Uterus (tissue), 4 donors: Measurements from ENCODE around the gene MCOLN2. TPM values are rescaled to one million over a fixed set of nuclear protein-coding genes. Genes with fewer than 3 reads are reported as not detected.

Experiments
- DNase-seq, 2 donors: peaks; one replicate each; pipeline ENCODE4 v3.0.0-alpha.2; 2019 to 2020
- H3K27ac ChIP-seq, 2 donors: fragments of 200-600 bp; sonication (generic); 1 replicate in 1 of 2; 2 replicates in 1 of 2; pipeline ENCODE4 v1.5.1; 2016 to 2018
- H3K27me3 ChIP-seq, 2 donors: fragments of 200-600 bp; sonication (generic); one replicate each; pipeline ENCODE4 v1.5.1; 2018 to 2019; ENCODE audit warnings: control low read depth in 1 of 2
- H3K36me3 ChIP-seq, 2 donors: fragments of 200-600 bp; sonication (generic); one replicate each; pipeline ENCODE4 v1.5.1; 2019; ENCODE audit warnings: control low read depth in 1 of 2
- H3K4me1 ChIP-seq, 2 donors: fragments of 200-600 bp; sonication (generic); one replicate each; pipeline ENCODE4 v1.5.1; 2018 to 2019; ENCODE audit warnings: control low read depth in 1 of 2
- H3K4me3 ChIP-seq, 2 donors: fragments of 200-600 bp; sonication (generic); 1 replicate in 1 of 2; 2 replicates in 1 of 2; pipeline ENCODE4 v1.5.1; 2018 to 2019; ENCODE audit warnings: mild to moderate bottlenecking in 1 of 2
- H3K9me3 ChIP-seq, 2 donors: fragments of 200-600 bp; sonication (generic); one replicate each; pipeline ENCODE4 v1.5.1; 2019; ENCODE audit warnings: control low read depth in 1 of 2
- CTCF ChIP-seq, 4 experiments: fragments of 200-600 bp in 2 of 4; fragments of 450-650 bp in 2 of 4; sonication (generic) in 2 of 4; IDR thresholded peaks; one replicate each; pipeline ENCODE4 v1.5.1; 2016 to 2019; ENCODE audit warnings: antibody characterized with exemption in 4 of 4, mild to moderate bottlenecking in 2 of 4, moderate library complexity in 1 of 4
- POLR2A ChIP-seq, 2 donors: fragments of 450-650 bp; IDR thresholded peaks; one replicate each; pipeline ENCODE4 v1.6.1; 2016; ENCODE audit warnings: antibody characterized with exemption in 2 of 2, mild to moderate bottlenecking in 1 of 2, moderate library complexity in 1 of 2
- intact Hi-C: fragments of 100-400 bp; cut with DNase I; formaldehyde crosslinking; loops from one replicate; pipeline ENCODE4 v1.15.1; 2023; ENCODE audit warnings: low total_unique reads
- total RNA-seq, 4 donors: library from RNA; depleted of rRNA in 3 of 4; stranded (reverse); fragments of >200 nt in 3 of 4; gene quantifications; one replicate each; pipeline versions ENCODE4 v1.1.0 to v1.2.4, GENCODE V29; 2014 to 2023
- donor health status: DM: yes; HTN: yes; CAD: no.

The MCOLN2 gene
- total RNA-seq, 4 donors from 2014 or later = 0.73 to 10.3 TPM; not detected in 2

- DNase-seq = peak in 1 of 2 donors; percentile 24
- Histone ChIP-seq H3K4me3 (no peak overlapping the region), H3K27me3 (peaks cover 0 to 11% of the 10 kb centered on the region in 2 donors), H3K36me3 (no peaks in the 10 kb centered on the region), H3K9me3 (no peaks in the 10 kb centered on the region), H3K27ac (no peak overlapping the region), H3K4me1 (no peaks in the 10 kb centered on the region)
- intact Hi-C loops = no loop called here
- TF ChIP-seq POLR2A (IDR thresholded peaks at IDR 0.05) = no peak
- peak; percentile 82 to 89 (median 86) for TF ChIP-seq CTCF (IDR thresholded peaks at IDR 0.05)
Observed at GRCh38 chr1:84936116-84936810, 60.6 kb downstream of the MCOLN2 start.

GRCh38 chr1:84933011-84933611 is 63.8 kb downstream of the MCOLN2 start:
- Histone ChIP-seq H3K4me3 (no peak overlapping the region), H3K27ac (no peak overlapping the region), H3K36me3 (no peaks in the 10 kb centered on the region), H3K27me3 (peaks cover 0 to 11% of the 10 kb centered on the region in 2 donors), H3K9me3 (no peaks in the 10 kb centered on the region), H3K4me1 (no peaks in the 10 kb centered on the region)
- no peak for DNase-seq
- TF ChIP-seq CTCF (IDR thresholded peaks at IDR 0.05) (no peak), POLR2A (IDR thresholded peaks at IDR 0.05) (no peak)
- intact Hi-C loops = no loop called here

GRCh38 chr1:84930831-84931230 is 66.1 kb downstream of the MCOLN2 start:
- H3K4me3 ChIP-seq = no peak overlapping the region
- H3K27ac ChIP-seq = no peak overlapping the region
- DNase-seq = no peak
- no peak for TF ChIP-seq CTCF (IDR thresholded peaks at IDR 0.05)
- peaks cover 0 to 10% of the 10 kb centered on the region in 2 donors for H3K27me3 ChIP-seq
- H3K9me3 ChIP-seq = no peaks in the 10 kb centered on the region
- H3K36me3 ChIP-seq = no peaks in the 10 kb centered on the region
- intact Hi-C loops = no loop called here
- H3K4me1 ChIP-seq = no peaks in the 10 kb centered on the region

- no peak for DNase-seq
- intact Hi-C loops = no loop called here
- Histone ChIP-seq H3K9me3 (no peaks in the 10 kb centered on the region), H3K27me3 (peaks cover 0 to 5% of the 10 kb centered on the region in 2 donors), H3K4me3 (no peak overlapping the region), H3K36me3 (no peaks in the 10 kb centered on the region), H3K4me1 (no peaks in the 10 kb centered on the region), H3K27ac (no peak overlapping the region)
- TF ChIP-seq POLR2A (IDR thresholded peaks at IDR 0.05) (no peak), CTCF (IDR thresholded peaks at IDR 0.05) (no peak)
Observed at GRCh38 chr1:84930329-84930728, 66.6 kb downstream of the MCOLN2 start.

- Histone ChIP-seq H3K27me3 (no peaks in the 10 kb centered on the region), H3K36me3 (no peaks in the 10 kb centered on the region), H3K9me3 (no peaks in the 10 kb centered on the region), H3K4me1 (no peaks in the 10 kb centered on the region), H3K27ac (no peak overlapping the region), H3K4me3 (no peak overlapping the region)
- no peak for TF ChIP-seq CTCF (IDR thresholded peaks at IDR 0.05)
- no peak for TF ChIP-seq POLR2A (IDR thresholded peaks at IDR 0.05)
- DNase-seq = no peak
- intact Hi-C loops = no loop called here
Observed at GRCh38 chr1:84929581-84929980, 67.3 kb downstream of the MCOLN2 start.
